GM18517 (cell line): ENCODE data around the gene KATNAL1.

Experiments
- ATAC-seq: cut with Tn5 transposase; IDR thresholded peaks from one replicate; pipeline ENCODE4 v1.9.1; 2021; ENCODE audit warnings: mild to moderate bottlenecking, moderate library complexity; ENCODE audit not compliant: unreplicated experiment

KATNAL1 gene

DNA sequence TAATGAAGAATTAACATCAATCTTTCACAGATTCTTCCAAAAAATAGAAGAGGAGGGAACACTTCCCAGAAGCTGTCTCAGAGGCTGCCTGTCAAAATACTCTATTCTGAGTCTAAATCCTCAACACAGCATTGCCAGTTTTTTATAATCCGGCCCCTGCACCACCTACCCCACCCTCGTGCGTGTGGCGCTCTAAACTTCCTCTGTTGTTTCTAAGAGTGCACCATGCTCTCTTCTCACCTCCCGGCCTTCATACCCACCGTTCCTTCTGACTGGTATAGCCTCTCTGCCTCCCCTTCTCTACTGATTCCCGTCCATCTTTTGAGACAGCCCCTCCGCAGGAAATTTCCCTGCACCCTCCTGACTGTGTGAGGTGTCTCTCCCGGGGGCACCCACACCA lies 136.8 kb downstream of the KATNAL1 start:
- ATAC-seq = no peak

DNA sequence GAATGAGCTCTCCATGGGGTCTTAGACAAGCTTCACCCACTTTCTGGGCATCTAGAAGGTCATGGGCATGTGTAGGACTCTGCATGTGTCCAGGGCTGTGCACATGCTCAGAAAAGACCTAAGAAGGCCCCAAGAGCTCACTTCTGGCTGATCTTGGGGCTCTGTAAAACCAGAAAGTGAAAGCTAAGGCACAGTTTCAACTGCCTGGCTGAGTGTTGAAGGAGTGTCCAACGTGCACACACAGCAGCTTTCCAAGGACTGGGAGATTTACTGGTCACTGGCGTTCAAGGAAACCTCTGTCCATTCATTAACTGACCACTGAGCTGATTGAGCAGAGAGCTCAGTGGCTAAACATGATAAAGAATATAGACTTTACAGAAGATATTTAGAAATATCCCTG lies 137.9 kb downstream of the KATNAL1 start:
- no peak for ATAC-seq

DNA sequence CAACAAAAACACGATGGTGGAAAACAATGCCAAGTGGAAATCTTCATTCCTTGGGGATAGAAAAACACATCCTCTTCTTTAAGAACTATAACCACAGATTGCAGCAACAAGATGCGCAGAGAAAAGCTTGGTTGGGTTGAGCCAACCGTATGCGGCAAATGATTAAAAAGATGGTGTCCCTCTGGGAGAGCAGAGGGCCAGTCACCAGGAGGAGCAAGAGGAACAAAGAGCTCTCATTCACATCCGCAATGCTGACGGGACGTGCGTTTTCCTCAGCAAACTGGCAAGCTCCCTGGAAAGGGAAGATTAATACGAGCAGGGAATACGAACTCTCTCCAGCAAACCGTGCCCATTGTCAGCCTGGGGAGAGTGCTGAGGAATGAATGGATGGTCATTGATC lies 141.6 kb downstream of the KATNAL1 start:
- ATAC-seq = no peak

- ATAC-seq = no peak
Measured at GRCh38 chr13:30165071-30165470, 142.3 kb downstream of the KATNAL1 start.

DNA sequence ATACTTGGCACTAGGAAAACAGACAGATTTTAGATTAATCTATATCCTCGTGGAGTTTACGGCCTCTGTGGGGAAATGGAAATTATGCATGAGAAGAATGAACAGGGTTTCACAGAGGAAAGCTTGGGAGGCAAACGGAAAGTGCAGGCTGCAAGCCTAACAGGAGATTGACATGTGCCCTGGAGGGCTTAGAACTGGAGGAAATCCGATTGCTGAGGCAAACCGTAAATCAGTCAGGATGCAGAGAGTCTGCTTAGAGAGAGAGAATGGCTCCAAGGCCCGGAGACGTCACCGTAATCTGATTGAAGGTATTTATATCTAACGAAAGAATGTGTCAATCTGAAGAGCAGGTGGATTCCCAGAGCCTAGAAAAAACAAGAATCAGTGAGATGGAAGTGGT lies 143.2 kb downstream of the KATNAL1 start:
- ATAC-seq = no peak

DNA sequence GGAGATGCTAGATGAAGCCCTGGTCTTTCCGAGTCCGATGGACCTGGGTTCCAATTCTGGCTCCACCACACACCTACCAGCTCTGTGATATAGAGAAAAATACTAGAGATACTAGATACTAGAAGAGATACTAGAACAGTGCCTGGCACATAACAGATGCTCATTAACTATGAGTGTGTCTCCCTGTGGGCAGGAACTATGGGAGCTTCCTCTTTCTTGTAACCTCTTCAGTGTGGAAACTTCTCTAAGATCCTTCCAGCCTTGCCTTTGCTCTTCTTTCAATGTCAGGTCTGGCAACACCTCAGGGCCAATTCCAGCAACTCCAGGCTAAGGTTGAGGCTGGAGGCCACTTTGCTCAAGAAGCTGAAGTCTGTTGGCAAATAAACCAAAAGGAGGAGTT lies 143.9 kb downstream of the KATNAL1 start:
- no peak for ATAC-seq

DNA sequence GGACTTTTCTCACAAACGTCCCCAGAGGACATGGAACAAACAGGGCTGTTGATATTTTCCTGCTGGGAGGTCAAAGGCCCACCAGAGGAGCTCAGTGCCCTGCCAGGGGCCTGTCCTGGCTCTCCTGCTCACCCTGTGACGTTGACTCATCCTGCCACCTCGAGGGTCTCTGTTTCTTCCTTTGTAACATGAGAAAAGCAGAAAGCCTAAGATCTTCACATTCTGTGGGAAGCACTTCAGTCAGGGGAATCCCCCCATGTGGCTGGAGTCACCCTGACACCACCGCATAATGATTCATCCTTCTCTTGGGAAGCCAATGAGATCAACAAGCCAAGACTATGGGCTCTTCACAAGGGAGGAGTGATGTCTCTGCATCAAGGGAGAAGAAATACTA lies 147.9 kb downstream of the KATNAL1 start:
- ATAC-seq = no peak

GRCh38 chr13:30158774-30159445 lies 148.4 kb downstream of the KATNAL1 start:
- ATAC-seq = no peak

- ATAC-seq = peak; percentile 55
Measured at GRCh38 chr13:30157616-30157993, 149.7 kb downstream of the KATNAL1 start.

GRCh38 chr13:30156826-30157615 lies 150.3 kb downstream of the KATNAL1 start:
- peak; percentile 20 for ATAC-seq

DNA sequence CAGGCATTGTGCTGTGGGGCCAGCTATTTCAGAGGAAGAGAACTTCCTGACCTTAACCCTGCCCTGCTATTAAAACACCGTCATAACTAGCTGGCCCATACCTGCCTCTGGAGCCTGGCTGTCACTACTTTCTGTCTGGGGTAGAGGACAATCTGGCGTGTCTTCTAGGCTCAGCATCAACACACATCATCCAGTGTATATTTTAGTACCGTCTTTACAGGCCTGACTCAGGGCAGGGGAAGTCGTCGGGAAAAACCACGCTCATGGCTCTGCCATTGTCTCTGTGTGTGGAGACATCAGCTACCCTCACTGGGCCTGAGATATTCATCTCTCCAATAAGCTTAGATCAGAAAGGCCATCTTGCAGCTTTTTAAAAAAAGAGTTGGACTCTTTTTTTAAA lies 151.1 kb downstream of the KATNAL1 start:
- no peak for ATAC-seq

- no peak for ATAC-seq
Measured at GRCh38 chr13:30154931-30155330, 152.4 kb downstream of the KATNAL1 start.

DNA sequence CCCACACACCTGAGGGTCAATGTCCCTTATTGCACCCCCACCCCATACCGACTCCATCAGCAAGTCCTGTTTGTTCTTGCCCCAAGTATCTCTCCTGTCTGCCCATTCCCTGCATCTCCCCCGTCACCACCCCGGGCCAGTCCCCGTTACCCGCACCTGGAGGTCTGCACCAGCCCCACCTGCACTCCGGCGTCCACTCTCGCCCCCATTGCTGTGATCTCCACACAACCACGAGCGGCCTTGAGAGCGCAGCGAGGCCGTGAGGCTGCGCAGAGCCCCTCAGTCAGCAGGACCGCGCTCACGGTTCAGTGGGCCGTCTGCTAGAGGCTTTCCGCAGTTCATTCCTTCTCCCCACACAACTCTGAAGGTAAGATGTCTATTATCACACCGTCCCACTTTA lies 152.8 kb downstream of the KATNAL1 start:
- ATAC-seq = no peak

DNA sequence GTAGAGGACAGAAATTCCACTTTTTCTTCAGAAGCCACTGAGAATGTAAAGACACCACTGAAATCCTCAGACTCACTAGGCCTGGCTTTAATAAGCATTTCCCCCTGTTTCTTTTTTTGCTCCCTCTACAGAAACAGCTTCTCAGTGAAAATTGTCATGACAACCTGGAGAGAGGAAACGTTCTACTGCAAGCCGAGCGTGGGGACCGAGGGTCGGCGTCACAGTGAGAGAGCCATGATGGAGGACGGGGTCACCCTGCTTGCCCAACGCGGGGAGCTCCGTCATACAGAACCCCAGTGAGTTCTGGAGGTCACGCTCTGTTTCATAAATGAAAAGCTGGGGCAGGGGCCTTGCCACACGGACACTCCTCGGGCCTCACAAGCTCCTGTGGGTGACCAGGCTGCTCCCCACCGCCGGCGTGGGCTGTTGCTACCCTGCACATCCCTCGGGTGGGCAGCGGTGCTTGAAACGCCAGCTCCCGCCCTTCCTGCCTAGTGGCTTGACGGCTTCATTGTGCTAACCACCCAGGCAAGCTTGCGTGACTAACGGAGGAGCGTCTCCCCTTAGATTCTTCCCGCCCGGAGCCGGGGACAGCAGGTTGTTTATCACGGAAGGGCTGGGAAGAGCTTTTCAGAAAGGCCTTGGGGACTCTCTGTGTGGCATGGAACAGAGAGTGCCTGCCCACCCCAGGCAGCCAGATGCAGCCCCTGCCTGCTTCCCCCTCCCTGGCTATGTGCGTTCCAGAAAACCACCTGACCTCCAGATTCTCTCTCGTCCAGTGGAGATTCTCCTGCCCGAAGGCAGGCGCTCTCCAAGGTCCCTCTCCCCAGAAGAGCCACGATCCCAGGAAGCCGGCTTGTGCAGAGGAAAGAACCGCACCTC lies 153.6 kb downstream of the KATNAL1 start:
- no peak for ATAC-seq
